ENCODE measurements around the gene MPDZ. TPM values are rescaled to one million over a fixed set of nuclear protein-coding genes. Genes with fewer than 3 reads are reported as not detected.

MPDZ gene
- total RNA-seq, 1 donor: 66.6 TPM

DNA sequence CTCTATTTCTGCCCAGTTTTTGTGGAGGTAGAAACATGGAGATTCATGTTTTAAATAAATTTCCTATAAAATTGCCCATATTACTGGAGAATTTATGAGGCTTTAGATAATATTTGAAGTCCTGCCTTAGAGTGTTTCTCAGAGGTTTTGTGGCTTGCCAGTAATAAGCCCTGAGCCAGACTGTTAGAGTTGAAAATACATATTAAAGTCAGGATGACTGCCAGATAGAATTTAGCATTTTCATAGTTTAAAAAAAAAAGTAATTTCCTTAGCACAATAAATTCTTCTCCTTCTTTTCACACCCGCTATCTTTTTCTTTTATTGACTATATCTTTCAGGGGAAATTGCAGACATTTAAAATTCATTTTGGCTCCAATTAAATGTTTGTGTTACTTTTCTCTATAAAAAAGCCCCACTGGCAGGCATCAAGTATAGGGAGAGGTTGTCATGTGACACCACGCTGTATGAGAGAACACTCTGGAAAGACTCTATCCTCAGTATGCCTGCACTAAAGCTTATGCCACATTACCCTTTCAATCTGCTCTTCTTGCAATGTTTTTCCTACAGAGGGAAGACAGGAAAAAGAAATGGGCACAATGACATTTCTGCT, 135.2 kb downstream of the MPDZ start:
- Histone ChIP-seq H3K4me2 (ENCODE audit: insufficient read depth, low read length) (no peak overlapping the region), H3K4me1 (ENCODE audit: insufficient read depth, low read length) (peaks cover 21% of the 10 kb centered on the region), H3K36me3 (ENCODE audit: insufficient read depth, low read length) (peaks cover 7% of the 10 kb centered on the region), H2AFZ (ENCODE audit: low read length) (no peak overlapping the region), H3K27ac (ENCODE audit: low read depth, low read length) (no peak overlapping the region), H4K20me1 (ENCODE audit: insufficient read depth, low read length) (no peaks in the 10 kb centered on the region), H3K27me3 (ENCODE audit: insufficient read depth, low read length) (no peaks in the 10 kb centered on the region), H3K4me3 (ENCODE audit: insufficient read depth, low read length) (no peak overlapping the region), H3K9me3 (ENCODE audit: low read depth, low read length) (no peaks in the 10 kb centered on the region), H3K79me2 (ENCODE audit: insufficient read depth, low read length) (no peaks in the 10 kb centered on the region)
- TF ChIP-seq CTCF (IDR thresholded peaks at IDR 0.05; ENCODE audit: extremely low read depth, low read depth, low read length): no peak
- no peak for DNase-seq (ENCODE audit: insufficient read length, low spot score, missing footprints)

GRCh38 chr9:13143281-13143680, 136.2 kb downstream of the MPDZ start:
- H3K27ac ChIP-seq (ENCODE audit: low read depth, low read length): no peak overlapping the region
- no peak overlapping the region for H3K4me2 ChIP-seq (ENCODE audit: insufficient read depth, low read length)
- no peak for DNase-seq (ENCODE audit: insufficient read length, low spot score, missing footprints)
- no peaks in the 10 kb centered on the region for H3K79me2 ChIP-seq (ENCODE audit: insufficient read depth, low read length)
- no peaks in the 10 kb centered on the region for H3K9me3 ChIP-seq (ENCODE audit: low read depth, low read length)
- peaks cover 24% of the 10 kb centered on the region for H3K4me1 ChIP-seq (ENCODE audit: insufficient read depth, low read length)
- no peak overlapping the region for H3K4me3 ChIP-seq (ENCODE audit: insufficient read depth, low read length)
- peaks cover 7% of the 10 kb centered on the region for H3K36me3 ChIP-seq (ENCODE audit: insufficient read depth, low read length)
- TF ChIP-seq CTCF (IDR thresholded peaks at IDR 0.05; ENCODE audit: extremely low read depth, low read depth, low read length): no peak
- no peaks in the 10 kb centered on the region for H3K27me3 ChIP-seq (ENCODE audit: insufficient read depth, low read length)
- H4K20me1 ChIP-seq (ENCODE audit: insufficient read depth, low read length): no peaks in the 10 kb centered on the region
- no peak overlapping the region for H2AFZ ChIP-seq (ENCODE audit: low read length)

DNA sequence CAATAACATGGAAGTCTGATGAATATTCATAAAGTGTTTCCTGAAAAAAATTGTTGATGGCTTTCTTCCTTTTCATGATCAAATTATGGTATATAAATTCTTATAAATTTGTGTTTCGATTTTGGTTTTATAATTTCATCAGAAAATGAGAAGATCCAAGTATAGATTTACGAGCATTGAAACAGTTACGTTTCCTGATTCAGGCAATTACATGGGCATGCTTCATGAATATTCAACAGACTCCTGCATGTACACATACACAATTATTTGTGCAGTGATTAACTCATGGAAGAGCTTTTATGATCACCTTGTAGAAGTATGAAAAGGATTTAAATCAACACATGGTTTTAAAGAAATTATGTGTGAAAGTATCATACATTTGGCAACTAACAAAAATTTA, 136.7 kb downstream of the MPDZ start:
- no peaks in the 10 kb centered on the region for H3K9me3 ChIP-seq (ENCODE audit: low read depth, low read length)
- no peak overlapping the region for H3K4me3 ChIP-seq (ENCODE audit: insufficient read depth, low read length)
- no peaks in the 10 kb centered on the region for H4K20me1 ChIP-seq (ENCODE audit: insufficient read depth, low read length)
- peaks cover 11% of the 10 kb centered on the region for H3K36me3 ChIP-seq (ENCODE audit: insufficient read depth, low read length)
- TF ChIP-seq CTCF (IDR thresholded peaks at IDR 0.05; ENCODE audit: extremely low read depth, low read depth, low read length): no peak
- H3K27me3 ChIP-seq (ENCODE audit: insufficient read depth, low read length): no peaks in the 10 kb centered on the region
- no peak overlapping the region for H3K27ac ChIP-seq (ENCODE audit: low read depth, low read length)
- no peak for DNase-seq (ENCODE audit: insufficient read length, low spot score, missing footprints)
- no peaks in the 10 kb centered on the region for H3K79me2 ChIP-seq (ENCODE audit: insufficient read depth, low read length)
- H3K4me2 ChIP-seq (ENCODE audit: insufficient read depth, low read length): no peak overlapping the region
- peaks cover 24% of the 10 kb centered on the region for H3K4me1 ChIP-seq (ENCODE audit: insufficient read depth, low read length)
- no peak overlapping the region for H2AFZ ChIP-seq (ENCODE audit: low read length)

DNA sequence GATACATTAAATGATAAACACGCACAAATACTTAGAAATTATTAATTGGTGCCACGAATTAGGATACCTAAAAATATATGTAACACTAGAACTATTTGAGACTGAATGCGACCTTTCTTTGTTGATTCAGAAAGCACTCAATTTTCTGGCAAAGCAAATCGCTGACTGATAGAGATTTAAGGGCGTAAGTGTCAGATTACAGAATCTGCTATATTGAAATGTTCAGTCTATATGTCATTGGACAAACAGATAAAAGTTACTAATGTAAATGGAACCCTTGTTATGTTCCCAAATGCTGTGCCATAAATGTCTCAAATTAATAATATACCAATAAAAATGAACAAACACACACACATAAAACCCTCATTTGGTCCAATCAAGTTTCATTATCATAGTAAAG, 137.9 kb downstream of the MPDZ start:
- no peak for DNase-seq (ENCODE audit: insufficient read length, low spot score, missing footprints)
- H3K36me3 ChIP-seq (ENCODE audit: insufficient read depth, low read length): peaks cover 14% of the 10 kb centered on the region
- no peak overlapping the region for H3K27ac ChIP-seq (ENCODE audit: low read depth, low read length)
- no peaks in the 10 kb centered on the region for H3K27me3 ChIP-seq (ENCODE audit: insufficient read depth, low read length)
- no peak overlapping the region for H2AFZ ChIP-seq (ENCODE audit: low read length)
- no peaks in the 10 kb centered on the region for H3K9me3 ChIP-seq (ENCODE audit: low read depth, low read length)
- no peak for TF ChIP-seq CTCF (IDR thresholded peaks at IDR 0.05; ENCODE audit: extremely low read depth, low read depth, low read length)
- no peaks in the 10 kb centered on the region for H4K20me1 ChIP-seq (ENCODE audit: insufficient read depth, low read length)
- H3K79me2 ChIP-seq (ENCODE audit: insufficient read depth, low read length): no peaks in the 10 kb centered on the region
- peaks cover 24% of the 10 kb centered on the region for H3K4me1 ChIP-seq (ENCODE audit: insufficient read depth, low read length)
- no peak overlapping the region for H3K4me3 ChIP-seq (ENCODE audit: insufficient read depth, low read length)
- H3K4me2 ChIP-seq (ENCODE audit: insufficient read depth, low read length): no peak overlapping the region
